ENCODE results near the gene AMOTL1. TPM values are rescaled to one million over a fixed set of nuclear protein-coding genes. Genes with fewer than 3 reads are reported as not detected.

The AMOTL1 gene
- total and polyA plus RNA-seq, 2 donors: 48.2 to 79.3 TPM

GRCh38 chr11:94860333-94860732, 92.2 kb downstream of the AMOTL1 start:
- Histone ChIP-seq H3K27ac (ENCODE audit: low read depth) (no peak overlapping the region), H3K4me3 (ENCODE audit: low read depth, low read length) (no peak overlapping the region), H3K36me3 (ENCODE audit: insufficient read depth) (no peaks in the 10 kb centered on the region), H3K4me1 (ENCODE audit: insufficient read depth) (no peaks in the 10 kb centered on the region)
- 83% methylated on average over 2 of the region's 2 CpGs for WGBS
- DNase-seq (ENCODE audit: extremely low spot score): no peak

GRCh38 chr11:94861306-94861845, 93.2 kb downstream of the AMOTL1 start:
- 81% methylated on average over 9 of the region's 9 CpGs for WGBS
- no peak for DNase-seq (ENCODE audit: extremely low spot score)
- H3K4me1 ChIP-seq (ENCODE audit: insufficient read depth): no peaks in the 10 kb centered on the region
- H3K4me3 ChIP-seq (ENCODE audit: low read depth, low read length): no peak overlapping the region
- no peaks in the 10 kb centered on the region for H3K36me3 ChIP-seq (ENCODE audit: insufficient read depth)
- H3K27ac ChIP-seq (ENCODE audit: low read depth): no peak overlapping the region

GRCh38 chr11:94862926-94863880, 95.0 kb downstream of the AMOTL1 start:
- Histone ChIP-seq H3K27ac (ENCODE audit: low read depth) (no peak overlapping the region), H3K36me3 (ENCODE audit: insufficient read depth) (no peaks in the 10 kb centered on the region), H3K4me1 (ENCODE audit: insufficient read depth) (no peaks in the 10 kb centered on the region), H3K4me3 (ENCODE audit: low read depth, low read length) (no peak overlapping the region)
- 87% methylated on average over 11 of the region's 11 CpGs for WGBS
- DNase-seq (ENCODE audit: extremely low spot score): no peak

- 88% methylated on average over 11 of the region's 11 CpGs for WGBS
- no peaks in the 10 kb centered on the region for H3K36me3 ChIP-seq (ENCODE audit: insufficient read depth)
- DNase-seq (ENCODE audit: extremely low spot score): no peak
- H3K27ac ChIP-seq (ENCODE audit: low read depth): no peak overlapping the region
- no peaks in the 10 kb centered on the region for H3K4me1 ChIP-seq (ENCODE audit: insufficient read depth)
- H3K4me3 ChIP-seq (ENCODE audit: low read depth, low read length): no peak overlapping the region
Observed at GRCh38 chr11:94864506-94865045, 96.4 kb downstream of the AMOTL1 start.

- no peak for DNase-seq (ENCODE audit: extremely low spot score)
- Histone ChIP-seq H3K36me3 (ENCODE audit: insufficient read depth) (no peaks in the 10 kb centered on the region), H3K27ac (ENCODE audit: low read depth) (no peak overlapping the region), H3K4me1 (ENCODE audit: insufficient read depth) (no peaks in the 10 kb centered on the region), H3K4me3 (ENCODE audit: low read depth, low read length) (no peak overlapping the region)
- WGBS: 88% methylated on average over 8 of the region's 8 CpGs
Observed at GRCh38 chr11:94866231-94866822, 98.2 kb downstream of the AMOTL1 start.

GRCh38 chr11:94866936-94867795, 99.0 kb downstream of the AMOTL1 start:
- H3K4me1 ChIP-seq (ENCODE audit: insufficient read depth): no peaks in the 10 kb centered on the region
- no peak overlapping the region for H3K4me3 ChIP-seq (ENCODE audit: low read depth, low read length)
- no peak overlapping the region for H3K27ac ChIP-seq (ENCODE audit: low read depth)
- no peak for DNase-seq (ENCODE audit: extremely low spot score)
- 75% methylated on average over 9 of the region's 9 CpGs for whole genome bisulfite sequencing
- H3K36me3 ChIP-seq (ENCODE audit: insufficient read depth): peaks cover 2% of the 10 kb centered on the region

- no peak for DNase-seq (ENCODE audit: extremely low spot score)
- Histone ChIP-seq H3K4me3 (ENCODE audit: low read depth, low read length) (no peak overlapping the region), H3K36me3 (ENCODE audit: insufficient read depth) (peaks cover 2% of the 10 kb centered on the region), H3K4me1 (ENCODE audit: insufficient read depth) (no peaks in the 10 kb centered on the region), H3K27ac (ENCODE audit: low read depth) (no peak overlapping the region)
- WGBS: 80% methylated on average over 5 of the region's 5 CpGs
Observed at GRCh38 chr11:94868468-94868867, 100.3 kb downstream of the AMOTL1 start.

- Histone ChIP-seq H3K4me3 (ENCODE audit: low read depth, low read length) (no peak overlapping the region), H3K4me1 (ENCODE audit: insufficient read depth) (no peaks in the 10 kb centered on the region), H3K36me3 (ENCODE audit: insufficient read depth) (peaks cover 2% of the 10 kb centered on the region), H3K27ac (ENCODE audit: low read depth) (no peak overlapping the region)
- DNase-seq (ENCODE audit: extremely low spot score): no peak
- 96% methylated on average over 10 of the region's 10 CpGs for WGBS
Observed at GRCh38 chr11:94869186-94869585, 101.0 kb downstream of the AMOTL1 start.

GRCh38 chr11:94870422-94870821, 102.3 kb downstream of the AMOTL1 start:
- 92% methylated on average over 5 of the region's 5 CpGs for WGBS
- H3K36me3 ChIP-seq (ENCODE audit: insufficient read depth): peaks cover 2% of the 10 kb centered on the region

GRCh38 chr11:94871491-94872185, 103.5 kb downstream of the AMOTL1 start:
- Histone ChIP-seq H3K4me1 (ENCODE audit: insufficient read depth) (no peaks in the 10 kb centered on the region), H3K36me3 (ENCODE audit: insufficient read depth) (peaks cover 2% of the 10 kb centered on the region), H3K4me3 (ENCODE audit: low read depth, low read length) (no peak overlapping the region), H3K27ac (ENCODE audit: low read depth) (no peak overlapping the region)
- DNase-seq (ENCODE audit: extremely low spot score): no peak
- 89% methylated on average over 15 of the region's 15 CpGs for WGBS

More at GRCh38 chr11:94870422-94870821, 102.3 kb downstream of the AMOTL1 start:
- DNase-seq (ENCODE audit: extremely low spot score): no peak
- no peak overlapping the region for H3K4me3 ChIP-seq (ENCODE audit: low read depth, low read length)
- no peaks in the 10 kb centered on the region for H3K4me1 ChIP-seq (ENCODE audit: insufficient read depth)
- no peak overlapping the region for H3K27ac ChIP-seq (ENCODE audit: low read depth)

- peaks cover 2% of the 10 kb centered on the region for H3K36me3 ChIP-seq (ENCODE audit: insufficient read depth)
Observed at GRCh38 chr11:94873916-94874540, 105.9 kb downstream of the AMOTL1 start.

GRCh38 chr11:94876222-94876621, 108.1 kb downstream of the AMOTL1 start:
- DNase-seq (ENCODE audit: extremely low spot score): no peak
- WGBS: 72% methylated on average over 8 of the region's 8 CpGs
- Histone ChIP-seq H3K4me1 (ENCODE audit: insufficient read depth) (no peaks in the 10 kb centered on the region), H3K27ac (ENCODE audit: low read depth) (peak overlapping the region; percentile 31), H3K36me3 (ENCODE audit: insufficient read depth) (peaks cover 2% of the 10 kb centered on the region), H3K4me3 (ENCODE audit: low read depth, low read length) (no peak overlapping the region)

More at GRCh38 chr11:94873916-94874540, 105.9 kb downstream of the AMOTL1 start:
- Histone ChIP-seq H3K27ac (ENCODE audit: low read depth) (no peak overlapping the region), H3K4me1 (ENCODE audit: insufficient read depth) (no peaks in the 10 kb centered on the region), H3K4me3 (ENCODE audit: low read depth, low read length) (no peak overlapping the region)
- 71% methylated on average over 5 of the region's 5 CpGs for WGBS
- no peak for DNase-seq (ENCODE audit: extremely low spot score)
